Measurements from ENCODE around the gene CEL. TPM values are rescaled to one million over a fixed set of nuclear protein-coding genes. Genes with fewer than 3 reads are reported as not detected.
A peak's percentile ranks its signal among the peaks of the same experiment; 100 is the strongest.

The CEL gene
- total RNA-seq, 2 donors from 2014 or later = 8,438 to 9,209 TPM

DNA sequence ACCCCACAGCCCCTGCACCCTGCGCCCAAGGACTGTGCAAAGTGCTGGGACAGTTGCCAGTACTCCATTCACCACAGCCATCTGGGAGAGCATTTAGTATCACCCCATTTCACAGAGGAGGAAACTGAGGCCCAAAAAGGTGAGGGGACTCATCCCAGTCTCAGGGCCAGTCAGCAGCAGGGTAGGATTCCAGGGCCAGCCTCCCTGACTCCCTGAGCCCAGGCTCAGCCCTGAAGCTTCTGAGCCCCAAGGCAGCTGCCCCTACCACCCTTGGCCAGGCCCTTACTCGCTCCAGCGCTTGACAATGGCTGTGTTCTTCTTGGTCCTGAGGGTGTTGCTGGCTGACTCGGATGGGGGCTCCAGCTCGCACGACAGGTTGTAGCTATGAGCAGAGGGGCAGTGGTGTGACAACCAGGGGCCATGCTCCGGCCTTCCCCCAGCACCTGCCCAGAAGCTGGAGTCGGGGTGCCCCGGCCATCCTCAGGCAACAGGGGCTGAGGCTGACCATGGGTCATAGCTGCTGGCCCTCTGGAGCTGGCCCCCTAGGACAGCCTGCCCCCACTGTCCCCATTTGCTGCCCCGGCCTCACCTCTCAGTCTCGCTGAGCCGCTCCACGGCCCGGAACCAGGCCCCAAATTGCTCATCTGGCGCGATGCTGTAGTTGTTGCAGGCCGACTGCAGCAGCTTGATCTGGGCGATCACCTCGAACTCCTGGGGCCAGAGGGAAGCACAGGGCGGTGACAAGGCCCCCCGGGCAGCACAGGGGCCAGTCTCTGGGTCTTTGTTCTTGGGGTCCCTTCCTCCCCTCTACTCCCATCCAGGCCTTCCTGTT lies 40.6 kb downstream of the CEL start:
- peaks cover 35 to 46% of the 10 kb centered on the region in 2 donors for H3K36me3 ChIP-seq (replicated peaks in 1 of 2; ENCODE audit: insufficient read depth in 1 of 2, low read depth in 2 of 2)
- intact Hi-C loops (cut with DNase I) = loop anchor here (5.0 kb wide), 1 partner anchor 40 kb away; no protein-coding TSS in a partner anchor

DNA sequence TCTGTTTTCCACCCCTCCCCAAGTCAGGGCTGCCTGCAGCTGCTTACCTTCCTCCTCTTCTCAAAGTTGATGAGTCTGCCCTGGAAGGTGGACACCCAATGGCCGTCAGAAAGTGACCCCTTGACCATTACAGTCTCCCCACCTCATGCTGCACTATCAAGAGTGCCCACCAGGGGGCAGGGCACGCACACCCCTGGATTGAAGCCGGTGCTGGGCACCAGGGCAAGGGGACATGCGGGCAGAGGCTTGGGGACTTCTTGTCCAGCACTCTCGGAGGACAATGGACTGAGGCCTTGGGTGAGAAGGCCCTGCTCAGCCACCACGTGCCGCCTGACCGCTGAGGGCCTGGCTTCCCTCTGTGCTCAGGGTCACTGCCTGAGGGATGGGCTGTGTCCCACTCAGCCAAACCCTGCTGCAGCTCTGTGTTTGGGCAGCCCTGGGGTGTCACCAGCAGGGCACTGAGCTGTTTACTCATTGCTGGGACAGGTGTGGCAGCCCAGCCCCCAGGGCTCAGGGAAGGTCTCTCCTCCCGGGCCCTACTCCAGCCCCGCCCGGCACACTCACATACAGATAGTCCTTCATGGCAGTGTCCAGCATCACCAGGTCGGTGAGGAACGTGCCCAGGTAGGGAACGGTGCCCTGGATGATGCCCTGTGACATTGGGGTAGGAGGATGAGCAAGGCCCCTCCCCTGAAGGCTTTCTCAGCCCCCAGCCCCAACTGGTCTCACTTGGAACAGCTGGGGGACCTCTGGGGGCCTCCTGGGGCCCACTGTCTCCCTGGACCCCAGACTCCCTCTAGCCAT lies 41.6 kb downstream of the CEL start:
- ATAC-seq (peak; percentile 80), DNase-seq (peak; percentile 68 to 79 (median 75))
- WGBS, 2 donors = 46 to 58% methylated on average over 6 to 14 of the region's 14 CpGs
- Histone ChIP-seq H3K27me3 (no peaks in the 10 kb centered on the region), H3K4me1 (peaks cover 4% of the 10 kb centered on the region), H3K9me3 (no peaks in the 10 kb centered on the region), H3K4me3 (no peak overlapping the region), H3K36me3 (replicated peaks in 1 of 2; ENCODE audit: insufficient read depth in 1 of 2, low read depth in 2 of 2) (peaks cover 34 to 44% of the 10 kb centered on the region in 2 donors), H3K27ac (no peak overlapping the region)
- no peak for TF ChIP-seq POLR2A (IDR thresholded peaks at IDR 0.05)
- TF ChIP-seq CTCF (IDR thresholded peaks at IDR 0.05) = peak; percentile 81 to 97 (median 94)
- intact Hi-C loops (cut with DNase I) = loop anchor here (5.0 kb wide), 1 partner anchor 39 kb away; no protein-coding TSS in a partner anchor

More for the DNA sequence above, 40.6 kb downstream of the CEL start:
- Histone ChIP-seq H3K27ac (no peak overlapping the region), H3K4me3 (no peak overlapping the region), H3K27me3 (no peaks in the 10 kb centered on the region), H3K4me1 (peaks cover 4% of the 10 kb centered on the region), H3K9me3 (no peaks in the 10 kb centered on the region)
- ATAC-seq (no peak), DNase-seq (peak in 2 of 4 donors; percentile 5 to 11)
- WGBS, 2 donors = 92 to 95% methylated on average over 6 to 20 of the region's 21 CpGs
- no peak for TF ChIP-seq POLR2A (IDR thresholded peaks at IDR 0.05)
- no peak for TF ChIP-seq CTCF (IDR thresholded peaks at IDR 0.05)

DNA sequence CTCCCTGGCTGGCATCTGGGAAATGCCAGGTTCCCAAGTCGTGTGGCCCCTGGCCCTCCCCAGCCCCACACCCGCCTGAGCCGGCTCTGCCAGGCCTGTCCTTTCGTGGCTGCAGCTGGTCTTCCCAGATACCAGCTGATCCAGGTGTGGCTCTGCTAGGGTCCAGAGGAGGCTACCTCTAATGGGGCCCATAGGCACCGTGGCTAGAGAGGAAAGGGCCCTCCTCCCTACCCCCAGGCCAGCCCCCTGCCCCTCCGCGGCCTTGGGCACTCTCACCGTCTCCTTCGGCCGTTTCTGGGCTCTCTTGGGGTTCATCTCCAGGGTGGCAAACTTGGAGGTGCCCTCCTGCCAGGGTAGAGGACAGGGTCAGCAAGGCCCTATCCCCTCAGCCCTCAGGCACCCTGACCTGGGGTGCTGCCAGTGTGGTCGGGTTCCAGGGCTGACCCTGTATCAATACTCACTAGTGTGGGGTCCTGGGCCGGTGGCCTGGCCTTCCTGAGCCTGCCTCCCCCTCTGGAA lies 42.3 kb downstream of the CEL start:
- Histone ChIP-seq H3K4me1 (peaks cover 4% of the 10 kb centered on the region), H3K4me3 (no peak overlapping the region), H3K27me3 (no peaks in the 10 kb centered on the region), H3K9me3 (no peaks in the 10 kb centered on the region), H3K27ac (no peak overlapping the region), H3K36me3 (replicated peaks in 1 of 2; ENCODE audit: insufficient read depth in 1 of 2, low read depth in 2 of 2) (peaks cover 33 to 47% of the 10 kb centered on the region in 2 donors)
- no peak for TF ChIP-seq POLR2A (IDR thresholded peaks at IDR 0.05)
- no peak for TF ChIP-seq CTCF (IDR thresholded peaks at IDR 0.05)
- WGBS, 2 donors = 80 to 85% methylated on average over 5 to 11 of the region's 12 CpGs
- ATAC-seq = no peak
- intact Hi-C loops (cut with DNase I) = loop anchor here (5.0 kb wide), 1 partner anchor 38 kb away; no protein-coding TSS in a partner anchor
- DNase-seq = peak in 2 of 4 donors; percentile 8 to 10

DNA sequence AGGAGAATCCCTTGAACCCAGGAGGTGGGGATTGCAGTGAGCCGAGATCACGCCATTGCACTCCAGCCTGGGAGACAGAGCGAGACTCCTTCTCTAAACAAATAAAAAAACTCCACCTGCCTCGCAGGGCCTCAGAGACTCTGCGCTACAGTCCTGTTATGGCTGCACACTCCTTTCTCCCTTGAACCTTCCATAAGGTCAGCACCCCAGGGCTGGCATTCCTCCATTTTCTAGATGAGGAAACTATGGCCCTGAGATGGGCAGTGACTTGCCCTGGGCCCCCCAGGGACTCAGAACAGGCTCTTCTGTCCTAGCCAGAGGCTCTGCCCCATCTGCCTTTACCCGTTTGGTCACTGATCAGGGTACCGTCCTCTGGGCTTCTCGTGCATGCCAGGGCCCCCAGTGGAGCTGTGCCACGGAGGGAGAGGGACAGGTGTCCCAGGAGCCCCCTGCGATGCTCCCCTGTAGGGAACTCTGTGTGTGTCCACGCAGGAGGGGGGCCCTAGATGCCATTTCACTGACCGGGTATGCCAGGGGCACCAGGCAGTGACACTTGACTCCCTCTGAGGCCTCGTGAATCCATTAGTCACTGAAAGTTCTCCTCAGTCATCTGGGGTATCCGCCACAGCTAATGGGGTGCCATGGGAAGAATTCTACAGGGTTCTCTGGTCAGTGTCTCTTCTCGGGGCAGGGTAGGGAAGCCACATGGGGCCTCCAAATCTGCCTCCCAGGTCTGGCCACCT lies 43.1 kb downstream of the CEL start:
- Histone ChIP-seq H3K27me3 (no peaks in the 10 kb centered on the region), H3K9me3 (no peaks in the 10 kb centered on the region), H3K4me1 (peaks cover 4% of the 10 kb centered on the region), H3K27ac (no peak overlapping the region), H3K4me3 (no peak overlapping the region), H3K36me3 (replicated peaks in 1 of 2; ENCODE audit: insufficient read depth in 1 of 2, low read depth in 2 of 2) (peaks cover 33 to 50% of the 10 kb centered on the region in 2 donors)
- DNase-seq (peak in 2 of 4 donors; percentile 6 to 7), ATAC-seq (no peak)
- TF ChIP-seq POLR2A (IDR thresholded peaks at IDR 0.05) (no peak), CTCF (IDR thresholded peaks at IDR 0.05) (no peak)
- 90 to 91% methylated on average over 10 to 13 of the region's 15 CpGs for WGBS, 2 donors
- intact Hi-C loops (cut with DNase I) = loop anchor here (5.0 kb wide), 1 partner anchor 37 kb away; no protein-coding TSS in a partner anchor
